ENCODE results near the gene INTS11.

- TF ChIP-seq CTCF (IDR thresholded peaks at IDR 0.05) (no peak), POLR2A (IDR thresholded peaks at IDR 0.05) (no peak)
Observed at GRCh38 chr1:1299686-1300351, 24.6 kb downstream of the INTS11 start.

Measured in breast epithelium (tissue), 3 donors.